GM23338 (cell line): ENCODE data around the gene ACSL4. TPM values are rescaled to one million over a fixed set of nuclear protein-coding genes. Genes with fewer than 3 reads are reported as not detected.

Source experiments
- ATAC-seq: fragments of 200-7000 bp; cut with Tn5 transposase; 3 replicates; pipeline ENCODE4 v1.9.1; 2020
- DNase-seq: peaks from one replicate; pipeline ENCODE4 v3.0.0-alpha.2; 2015; ENCODE audit warnings: low spot score
- H2AFZ ChIP-seq: fragments of 200-600 bp; sonication (generic); 2 replicates; pipeline ENCODE4 v1.8.0; 2016; ENCODE audit warnings: antibody characterized with exemption, mild to moderate bottlenecking, moderate library complexity
- H3F3A ChIP-seq: fragments of 200-600 bp; sonication (generic); replicated peaks from 2 replicates; pipeline ENCODE4 v1.8.0; 2017; ENCODE audit warnings: antibody characterized with exemption, mixed run types, low read depth
- H3K27ac ChIP-seq: fragments of 200-600 bp; sonication (generic); 2 replicates; pipeline ENCODE4 v1.6.1; 2016; ENCODE audit warnings: low read depth
- H3K27me3 ChIP-seq: fragments of 200-600 bp; sonication (generic); 2 replicates; pipeline ENCODE4 v1.8.0; 2016; ENCODE audit warnings: mild to moderate bottlenecking, mixed run types, moderate library complexity; ENCODE audit not compliant: insufficient read depth
- H3K36me3 ChIP-seq: fragments of 200-600 bp; sonication (generic); 2 replicates; pipeline ENCODE4 v1.8.0; 2016; ENCODE audit warnings: mild to moderate bottlenecking; ENCODE audit not compliant: insufficient read depth
- H3K4me1 ChIP-seq: fragments of 200-600 bp; sonication (generic); 2 replicates; pipeline ENCODE4 v1.8.0; 2016; ENCODE audit warnings: mild to moderate bottlenecking, moderate library complexity; ENCODE audit not compliant: insufficient read depth
- H3K4me2 ChIP-seq: fragments of 200-600 bp; sonication (generic); 2 replicates; pipeline ENCODE4 v1.7.1; 2017; ENCODE audit warnings: mixed run types
- H3K4me3 ChIP-seq: fragments of 200-600 bp; sonication (generic); 2 replicates; pipeline ENCODE4 v1.6.1; 2016; ENCODE audit warnings: mixed run types
- H3K79me2 ChIP-seq: fragments of 200-600 bp; sonication (generic); replicated peaks from 2 replicates; pipeline ENCODE4 v1.8.0; 2017; ENCODE audit warnings: mild to moderate bottlenecking; ENCODE audit not compliant: insufficient read depth
- H3K9me2 ChIP-seq: fragments of 200-600 bp; sonication (generic); 2 replicates; pipeline ENCODE4 v1.8.0; 2017; ENCODE audit not compliant: insufficient read depth
- H4K20me1 ChIP-seq: fragments of 200-600 bp; sonication (generic); replicated peaks from 2 replicates; pipeline ENCODE4 v1.8.0; 2017; ENCODE audit warnings: mild to moderate bottlenecking; ENCODE audit not compliant: insufficient read depth
- H3K27ac Mint-ChIP-seq: 2 replicates; pipeline ENCODE4 v1.8.0; 2020; ENCODE audit warnings: inconsistent platforms, mild to moderate bottlenecking, moderate library complexity, mixed read lengths
- H3K27me3 Mint-ChIP-seq: 3 replicates; pipeline ENCODE4 v1.8.0; 2022; ENCODE audit warnings: low read depth, mild to moderate bottlenecking, moderate library complexity, mixed read lengths, inconsistent platforms; ENCODE audit not compliant: insufficient read depth, poor library complexity
- H3K36me3 Mint-ChIP-seq: 3 replicates; pipeline ENCODE4 v1.8.0; 2021; ENCODE audit warnings: low read depth, mild to moderate bottlenecking, inconsistent platforms, moderate library complexity, mixed read lengths
- H3K4me1 Mint-ChIP-seq: 3 replicates; pipeline ENCODE4 v1.8.0; 2020; ENCODE audit warnings: mild to moderate bottlenecking, inconsistent platforms, mixed read lengths
- H3K4me3 Mint-ChIP-seq: 3 replicates; pipeline ENCODE4 v1.8.0; 2021; ENCODE audit warnings: moderate library complexity, mild to moderate bottlenecking, inconsistent platforms, mixed read lengths
- H3K9me3 Mint-ChIP-seq: 3 replicates; pipeline ENCODE4 v1.8.0; 2020; ENCODE audit warnings: moderate library complexity, mild to moderate bottlenecking, inconsistent platforms, mixed read lengths
- CREB1 ChIP-seq: fragments of 250-450 bp; sonication (Bioruptor Pico); IDR thresholded peaks from 2 replicates; pipeline ENCODE4 v1.5.0; 2020; ENCODE audit warnings: low read depth, mild to moderate bottlenecking, moderate library complexity
- CTCF ChIP-seq, 2 experiments: fragments of 200-600 bp in 1 of 2; sonication (generic) in 1 of 2; conservative IDR thresholded peaks; 2 replicates each; pipeline versions ENCODE4 v1.5.1 to v1.6.1; 2016 to 2017; ENCODE audit warnings: antibody characterized with exemption in 2 of 2, low read depth in 2 of 2, mild to moderate bottlenecking in 2 of 2, moderate library complexity in 1 of 2
- ETS1 ChIP-seq: IDR thresholded peaks from 2 replicates; pipeline ENCODE4 v1.6.1; 2016; ENCODE audit warnings: antibody characterized with exemption
- EZH2 ChIP-seq: fragments of 200-600 bp; sonication (generic); IDR thresholded peaks from one replicate; pipeline ENCODE4 v1.8.0; 2017; ENCODE audit warnings: antibody characterized with exemption, mild to moderate bottlenecking, low read depth; ENCODE audit not compliant: unreplicated experiment
- EZH2phosphoT487 ChIP-seq: fragments of 200-600 bp; sonication (generic); IDR thresholded peaks from one replicate; pipeline ENCODE4 v1.8.1; 2018; ENCODE audit warnings: antibody characterized with exemption; ENCODE audit not compliant: unreplicated experiment
- JUNB ChIP-seq: IDR thresholded peaks from one replicate; pipeline ENCODE4 v1.6.1; 2016; ENCODE audit warnings: antibody characterized with exemption; ENCODE audit not compliant: unreplicated experiment
- NANOG ChIP-seq: IDR thresholded peaks from 2 replicates; pipeline ENCODE4 v1.6.1; 2016; ENCODE audit warnings: antibody characterized with exemption, borderline replicate concordance
- POLR2AphosphoS5 ChIP-seq: IDR thresholded peaks from 2 replicates; pipeline ENCODE4 v1.6.1; 2016; ENCODE audit warnings: antibody characterized with exemption, low read depth
- REST ChIP-seq: IDR thresholded peaks from one replicate; pipeline ENCODE4 v1.6.1; 2018; ENCODE audit warnings: antibody characterized with exemption; ENCODE audit not compliant: unreplicated experiment
- STAT1 ChIP-seq: IDR thresholded peaks from one replicate; pipeline ENCODE4 v1.6.1; 2016; ENCODE audit warnings: antibody characterized with exemption; ENCODE audit not compliant: unreplicated experiment
- ZNF114 ChIP-seq: fragments of 250-450 bp; sonication (Bioruptor Pico); IDR thresholded peaks from 2 replicates; pipeline ENCODE4 v1.5.0; 2020; ENCODE audit warnings: mild to moderate bottlenecking, moderate library complexity
- ZNF331 ChIP-seq: fragments of 250-450 bp; sonication (Bioruptor Pico); IDR thresholded peaks from 2 replicates; pipeline ENCODE4 v1.5.0; 2020; ENCODE audit warnings: low read depth, mild to moderate bottlenecking, moderate library complexity
- polyA plus RNA-seq: library from polyadenylated mRNA; unstranded; fragments of >200 nt; fragmentation: Nextera tagmentation; extraction: Ambion mirVana; gene quantifications from 2 replicates; pipeline ENCODE4 v1.2.1, GENCODE V29; 2016
- total RNA-seq: library from RNA; depleted of rRNA; stranded (reverse); fragments of >200 nt; shearing (Covaris generic); gene quantifications from 2 replicates; pipeline ENCODE4 v1.2.3, GENCODE V29; 2014

Gene ACSL4
- total and polyA plus RNA-seq, 2 experiments from 2014 or later, result 17.8 to 76.3 TPM

GRCh38 chrX:109774136-109774535 is 41.1 kb upstream of the ACSL4 start (continued):
- no peak for TF ChIP-seq REST
- TF ChIP-seq POLR2AphosphoS5, result no peak
- TF ChIP-seq ZNF114 (CRISPR knock-in tag), result no peak
- TF ChIP-seq CTCF (conservative IDR thresholded peaks at IDR 0.05; ENCODE audit: low read depth in 2 of 2), result no peak
- TF ChIP-seq JUNB, result no peak
- TF ChIP-seq ETS1, result no peak
- no peak for TF ChIP-seq ZNF331 (CRISPR knock-in tag)
- no peak for TF ChIP-seq STAT1
- TF ChIP-seq CREB1, result no peak
- no peak for TF ChIP-seq EZH2

GRCh38 chrX:109773374-109773773 is 40.3 kb upstream of the ACSL4 start:
- Histone ChIP-seq H3K4me2 (no peak overlapping the region), H3K79me2 (no peaks in the 10 kb centered on the region), H3K9me2 (no peaks in the 10 kb centered on the region), H4K20me1 (no peaks in the 10 kb centered on the region), H3K27me3 (no peaks in the 10 kb centered on the region), H3K4me1 (peaks cover 6% of the 10 kb centered on the region; the same call in 1 of the 2 replicates), H3K36me3 (no peaks in the 10 kb centered on the region), H2AFZ (no peak overlapping the region), H3K27ac (no peak overlapping the region), H3K4me3 (no peak overlapping the region), H3F3A (no peaks in the 10 kb centered on the region)
- Mint-ChIP-seq H3K9me3 (peaks cover 4% of the 10 kb centered on the region; the same call in 2 of the 3 replicates), H3K4me3 (no peak overlapping the region), H3K36me3 (0 out of 3 replicates have a peak, but pooled peaks cover 2% of the 10 kb centered on the region), H3K27me3 (no peaks in the 10 kb centered on the region), H3K27ac (no peak overlapping the region), H3K4me1 (peaks cover 15% of the 10 kb centered on the region)
- no peak for TF ChIP-seq NANOG
- TF ChIP-seq REST, result no peak
- TF ChIP-seq ZNF331 (CRISPR knock-in tag), result no peak
- no peak for TF ChIP-seq CREB1
- TF ChIP-seq EZH2phosphoT487, result no peak
- no peak for ATAC-seq
- no peak for DNase-seq
